ENCODE results near the gene ZNF839. TPM values are rescaled to one million over a fixed set of nuclear protein-coding genes. Genes with fewer than 3 reads are reported as not detected.
"Not testable (repeated sequence)": the region's sequence is repeated elsewhere in the genome, so short reads cannot be mapped to it uniquely, and the experiment has no call there.

Gene ZNF839
- total RNA-seq, 2 donors from 2014 or later = 6.3 to 19.8 TPM

GRCh38 chr14:102325791-102326345 is 6.3 kb downstream of the ZNF839 start:
- Mint-ChIP-seq H3K36me3 (peaks cover 0 to 4% of the 10 kb centered on the region in 2 donors), H3K27ac (peak overlapping the region in 1 of 2 donors; percentile 45), H3K9me3 (no peaks in the 10 kb centered on the region)

GRCh38 chr14:102326583-102326982 is 7.0 kb downstream of the ZNF839 start:
- Mint-ChIP-seq H3K36me3 (peaks cover 0 to 4% of the 10 kb centered on the region in 2 donors), H3K27ac (peak overlapping the region; percentile 45 to 55), H3K9me3 (no peaks in the 10 kb centered on the region)
- DNase-seq (ENCODE audit: low spot score in 2 of 2) = no peak
- no peak for ATAC-seq

More at GRCh38 chr14:102325791-102326345, 6.3 kb downstream of the ZNF839 start:
- no peak for DNase-seq (ENCODE audit: low spot score in 2 of 2)
- no peak for ATAC-seq

- not testable (repeated sequence) for H3K36me3 Mint-ChIP-seq; ATAC-seq; H3K27ac Mint-ChIP-seq; DNase-seq (ENCODE audit: low spot score in 2 of 2); H3K9me3 Mint-ChIP-seq
These were observed 9.8 kb downstream of the ZNF839 start for GRCh38 chr14:102329381-102329780.

GRCh38 chr14:102330806-102331205 is 11.3 kb downstream of the ZNF839 start:
- ATAC-seq = no peak
- no peaks in the 10 kb centered on the region for H3K9me3 Mint-ChIP-seq

GRCh38 chr14:102333390-102333789 is 13.8 kb downstream of the ZNF839 start:
- H3K27ac Mint-ChIP-seq = peak overlapping the region in 1 of 2 donors; percentile 29
- no peaks in the 10 kb centered on the region for H3K9me3 Mint-ChIP-seq
- no peaks in the 10 kb centered on the region for H3K36me3 Mint-ChIP-seq
- ATAC-seq = no peak
- DNase-seq (ENCODE audit: low spot score in 2 of 2) = no peak

More at GRCh38 chr14:102330806-102331205, 11.3 kb downstream of the ZNF839 start:
- Mint-ChIP-seq H3K36me3 (peaks cover 0 to 4% of the 10 kb centered on the region in 2 donors), H3K27ac (peak overlapping the region in 1 of 2 donors; percentile 91)
- no peak for DNase-seq (ENCODE audit: low spot score in 2 of 2)

GRCh38 chr14:102333795-102334705 is 14.5 kb downstream of the ZNF839 start:
- ATAC-seq = no peak
- no peak for DNase-seq (ENCODE audit: low spot score in 2 of 2)
- no peaks in the 10 kb centered on the region for H3K9me3 Mint-ChIP-seq
- H3K27ac Mint-ChIP-seq = peak overlapping the region in 1 of 2 donors; percentile 29
- no peaks in the 10 kb centered on the region for H3K36me3 Mint-ChIP-seq

GRCh38 chr14:102335163-102335562 is 15.6 kb downstream of the ZNF839 start:
- Mint-ChIP-seq H3K27ac (no peak overlapping the region), H3K36me3 (no peaks in the 10 kb centered on the region), H3K9me3 (no peaks in the 10 kb centered on the region)
- no peak for DNase-seq (ENCODE audit: low spot score in 2 of 2)
- ATAC-seq = no peak

GRCh38 chr14:102338724-102339123 is 19.2 kb downstream of the ZNF839 start:
- ATAC-seq (no peak), DNase-seq (ENCODE audit: low spot score in 2 of 2) (no peak)
- peaks cover 0 to 6% of the 10 kb centered on the region in 2 donors for H3K36me3 Mint-ChIP-seq
- peak overlapping the region in 1 of 2 donors; percentile 79 for H3K27ac Mint-ChIP-seq
- H3K9me3 Mint-ChIP-seq = no peaks in the 10 kb centered on the region

- H3K27ac Mint-ChIP-seq = no peak overlapping the region
These were observed 22.0 kb downstream of the ZNF839 start for GRCh38 chr14:102341566-102341965.

GRCh38 chr14:102342238-102342637 is 22.7 kb downstream of the ZNF839 start:
- Mint-ChIP-seq H3K27ac (no peak overlapping the region), H3K9me3 (no peaks in the 10 kb centered on the region), H3K36me3 (peaks cover 0 to 6% of the 10 kb centered on the region in 2 donors)
- no peak for ATAC-seq
- no peak for DNase-seq (ENCODE audit: low spot score in 2 of 2)

More at GRCh38 chr14:102341566-102341965, 22.0 kb downstream of the ZNF839 start:
- H3K9me3 Mint-ChIP-seq = no peaks in the 10 kb centered on the region
- no peak for ATAC-seq
- DNase-seq (ENCODE audit: low spot score in 2 of 2) = no peak
- H3K36me3 Mint-ChIP-seq = peaks cover 0 to 6% of the 10 kb centered on the region in 2 donors

GRCh38 chr14:102344084-102344483 is 24.5 kb downstream of the ZNF839 start:
- no peak for ATAC-seq
- H3K9me3 Mint-ChIP-seq = no peaks in the 10 kb centered on the region
- peaks cover 5 to 6% of the 10 kb centered on the region in 2 donors for H3K36me3 Mint-ChIP-seq
- no peak overlapping the region for H3K27ac Mint-ChIP-seq
- no peak for DNase-seq (ENCODE audit: low spot score in 2 of 2)

- H3K27ac Mint-ChIP-seq = peak overlapping the region in 1 of 2 donors; percentile 75
- DNase-seq (ENCODE audit: low spot score in 2 of 2) = no peak
- no peak for ATAC-seq
- peaks cover 5 to 6% of the 10 kb centered on the region in 2 donors for H3K36me3 Mint-ChIP-seq
- no peaks in the 10 kb centered on the region for H3K9me3 Mint-ChIP-seq
These were observed 24.9 kb downstream of the ZNF839 start for GRCh38 chr14:102344485-102344884.

- H3K9me3 Mint-ChIP-seq = no peaks in the 10 kb centered on the region
- H3K36me3 Mint-ChIP-seq = peaks cover 5 to 6% of the 10 kb centered on the region in 2 donors
- H3K27ac Mint-ChIP-seq = peak overlapping the region in 1 of 2 donors; percentile 75
- ATAC-seq (no peak), DNase-seq (ENCODE audit: low spot score in 2 of 2) (no peak)
These were observed 25.7 kb downstream of the ZNF839 start for GRCh38 chr14:102345232-102345631.

- DNase-seq (ENCODE audit: low spot score in 2 of 2) (no peak), ATAC-seq (no peak)
- H3K36me3 Mint-ChIP-seq = peaks cover 3 to 5% of the 10 kb centered on the region in 2 donors
- H3K9me3 Mint-ChIP-seq = no peaks in the 10 kb centered on the region
- H3K27ac Mint-ChIP-seq = no peak overlapping the region
These were observed 27.1 kb downstream of the ZNF839 start for GRCh38 chr14:102346645-102347044.

GRCh38 chr14:102348376-102348775 is 28.8 kb downstream of the ZNF839 start:
- DNase-seq (ENCODE audit: low spot score in 2 of 2) (no peak), ATAC-seq (no peak)
- Mint-ChIP-seq H3K9me3 (no peaks in the 10 kb centered on the region), H3K36me3 (peaks cover 0 to 5% of the 10 kb centered on the region in 2 donors), H3K27ac (no peak overlapping the region)

GRCh38 chr14:102351023-102351422 is 31.5 kb downstream of the ZNF839 start:
- Mint-ChIP-seq H3K27ac (no peak overlapping the region), H3K36me3 (peaks cover 0 to 12% of the 10 kb centered on the region in 2 donors), H3K9me3 (no peaks in the 10 kb centered on the region)
- DNase-seq (ENCODE audit: low spot score in 2 of 2) (no peak), ATAC-seq (no peak)

- DNase-seq (ENCODE audit: low spot score in 2 of 2); H3K27ac Mint-ChIP-seq; H3K9me3 Mint-ChIP-seq; ATAC-seq: not testable (repeated sequence)
- H3K36me3 Mint-ChIP-seq = peaks cover under 1 to 12% of the 10 kb centered on the region in 2 donors
These were observed 32.0 kb downstream of the ZNF839 start for GRCh38 chr14:102351593-102351992.

Data from activated naive CD4-positive, alpha-beta T cell treated with anti-CD3 and anti-CD28 coated beads, Interleukin-2, amount 50 U/mL, for 72 hours (primary cell).